Raji (cell line): ENCODE results near the gene BRD7.

Experiments
- POLR2A ChIP-seq: IDR thresholded peaks from 2 replicates; pipeline ENCODE4 v1.6.1; 2011; ENCODE audit warnings: low read depth, low read length, control low read depth; ENCODE audit not compliant: insufficient read depth

Gene BRD7

DNA sequence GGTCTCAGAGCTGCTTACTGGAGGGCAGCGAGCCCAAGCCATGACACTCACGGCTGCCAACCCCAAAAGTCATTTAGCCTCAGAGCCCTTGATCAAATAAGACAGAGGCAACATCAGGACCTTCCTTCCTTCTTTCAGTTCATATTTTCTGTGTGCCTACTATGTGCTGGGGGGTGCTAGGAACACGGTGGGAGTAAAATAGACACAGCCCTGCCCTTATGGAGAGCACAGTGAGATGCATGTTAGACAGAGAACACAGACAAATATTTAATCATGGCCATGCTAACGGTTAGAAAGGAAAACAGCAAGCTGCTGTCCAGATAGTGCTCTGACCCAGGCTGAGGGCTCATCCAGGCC lies 4.5 kb upstream of the BRD7 start:
- no peak for TF ChIP-seq POLR2A

DNA sequence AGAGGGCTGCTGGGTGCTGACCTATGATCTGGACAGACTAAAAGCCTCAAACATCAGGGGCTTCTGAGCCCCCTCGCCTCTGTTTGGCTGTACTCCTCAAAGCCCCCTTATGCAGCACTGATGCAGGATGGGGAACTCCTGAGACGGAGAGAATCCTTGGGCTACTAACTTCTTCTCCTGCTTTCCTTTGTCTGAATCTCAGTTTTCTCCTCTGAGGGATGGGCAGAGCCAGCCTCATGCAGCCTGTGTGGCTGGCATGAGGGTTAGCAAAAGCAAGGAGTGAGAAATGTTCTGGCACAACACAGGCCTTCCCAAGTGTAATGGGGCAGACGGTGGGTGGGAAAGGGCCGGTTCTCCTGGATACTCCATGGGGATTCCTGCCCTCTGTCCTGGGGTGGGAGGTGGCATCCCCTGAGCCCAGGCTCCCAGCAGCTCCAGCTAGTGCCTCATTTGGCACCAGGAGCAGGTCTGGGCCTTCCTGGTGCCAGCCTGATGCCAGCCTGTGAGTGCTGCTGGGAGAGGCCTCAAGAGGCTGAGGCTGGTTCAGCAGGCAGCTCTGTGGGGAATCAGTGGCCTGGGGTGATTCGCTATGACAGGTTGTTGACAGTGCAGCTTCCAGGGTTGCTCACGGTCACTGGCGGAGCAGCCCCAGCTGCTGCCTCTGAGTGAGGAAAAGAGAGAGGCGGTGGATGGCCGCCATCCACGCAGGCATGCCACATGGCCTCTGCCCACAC lies 4.0 kb upstream of the BRD7 start:
- no peak for TF ChIP-seq POLR2A

DNA sequence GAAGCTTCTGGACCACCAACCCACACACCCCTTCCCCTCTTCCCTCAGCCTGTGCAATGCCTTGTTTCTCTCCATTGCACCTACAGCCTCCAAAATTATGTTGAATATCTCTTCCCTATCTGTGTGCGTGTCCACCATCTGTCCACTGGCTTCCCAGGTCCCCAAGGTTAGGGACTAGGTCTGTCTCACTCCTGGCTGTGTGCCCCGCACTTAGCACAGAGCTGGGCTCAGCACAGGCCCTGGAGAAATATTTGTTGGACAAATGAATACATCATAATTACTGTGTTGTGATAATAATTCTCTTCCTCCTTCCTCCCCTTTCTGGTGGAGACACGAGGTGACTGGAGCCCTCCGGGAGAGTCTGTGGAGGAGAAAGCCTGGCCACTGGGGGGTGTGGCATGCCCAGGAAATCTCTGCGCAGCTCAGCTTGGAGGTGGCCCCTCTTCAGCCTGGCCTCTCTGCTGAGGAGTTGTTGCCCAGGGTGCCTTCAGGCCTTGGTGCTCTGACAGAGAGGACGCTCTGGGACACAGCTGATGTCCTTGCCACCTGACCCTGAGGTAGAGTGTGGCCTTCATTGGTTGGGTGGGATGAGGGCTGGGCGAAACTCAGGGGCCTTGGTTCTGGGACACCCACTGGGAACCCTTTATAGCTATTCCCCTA lies 3.3 kb upstream of the BRD7 start:
- TF ChIP-seq POLR2A, result no peak

DNA sequence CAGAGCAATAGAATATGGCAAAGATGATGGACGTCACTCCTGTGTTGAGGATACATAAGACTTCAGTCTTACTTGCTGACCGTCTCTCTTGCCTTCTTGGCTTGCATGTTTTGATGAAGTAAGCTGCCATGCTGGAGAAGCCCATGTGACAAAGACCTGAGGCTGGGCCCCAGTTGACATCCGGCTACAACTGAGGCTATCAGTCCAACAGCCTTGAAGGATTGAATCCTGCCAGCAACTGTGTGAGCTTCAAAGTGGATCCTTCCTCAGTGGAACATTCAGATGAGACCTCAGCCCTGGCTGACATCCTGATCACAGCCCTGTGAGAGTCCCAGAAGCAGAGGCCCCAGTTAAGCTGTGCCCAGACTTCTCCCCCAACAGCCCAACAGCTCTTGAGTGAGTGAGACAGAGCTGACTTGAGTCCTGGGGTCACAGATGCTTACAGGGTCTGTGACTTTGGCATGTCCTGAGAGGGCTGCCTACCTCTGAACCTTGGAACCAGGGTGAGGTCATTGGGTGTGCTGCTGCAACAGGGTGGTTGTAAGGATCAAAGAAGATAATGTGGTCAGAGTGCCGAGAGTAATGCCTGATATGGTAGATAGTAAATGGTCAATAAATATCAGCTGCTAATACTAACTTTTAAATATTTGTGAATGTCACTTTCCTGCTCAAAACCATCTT lies 2.4 kb upstream of the BRD7 start:
- no peak for TF ChIP-seq POLR2A

DNA sequence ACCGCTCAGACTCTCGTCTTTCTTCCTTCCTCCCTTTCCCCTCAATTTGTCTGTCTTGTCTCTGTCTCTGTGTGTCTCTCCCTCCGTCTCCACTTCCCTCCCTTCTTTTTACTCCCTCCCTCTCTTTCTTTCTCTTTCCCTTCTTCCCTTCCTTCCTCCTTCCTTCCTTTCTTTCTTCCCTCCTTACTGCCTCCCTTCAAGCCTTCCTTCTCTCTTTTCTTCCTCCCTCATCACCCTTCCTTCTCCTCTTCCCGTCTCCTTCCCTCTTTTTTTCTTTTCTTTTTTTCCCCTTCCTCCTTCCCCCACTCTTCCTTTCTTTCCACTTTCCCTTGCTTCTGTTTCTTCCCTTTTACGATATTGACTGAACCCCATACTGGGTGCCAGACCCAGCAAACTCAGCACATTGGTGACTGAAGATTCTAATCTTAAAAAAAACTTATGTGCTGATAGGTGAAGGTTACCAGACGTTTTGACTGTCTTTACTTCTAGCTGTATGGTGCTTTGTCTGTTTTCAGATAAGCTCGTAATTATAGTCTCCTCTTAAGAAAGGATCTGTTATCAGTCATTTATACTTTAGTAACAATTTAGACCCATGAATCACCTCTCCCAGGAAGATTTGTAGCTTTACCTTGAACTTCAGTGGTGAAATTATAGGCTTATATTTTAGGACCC lies 481 bp upstream of the BRD7 start:
- peak; percentile 61 for TF ChIP-seq POLR2A

DNA sequence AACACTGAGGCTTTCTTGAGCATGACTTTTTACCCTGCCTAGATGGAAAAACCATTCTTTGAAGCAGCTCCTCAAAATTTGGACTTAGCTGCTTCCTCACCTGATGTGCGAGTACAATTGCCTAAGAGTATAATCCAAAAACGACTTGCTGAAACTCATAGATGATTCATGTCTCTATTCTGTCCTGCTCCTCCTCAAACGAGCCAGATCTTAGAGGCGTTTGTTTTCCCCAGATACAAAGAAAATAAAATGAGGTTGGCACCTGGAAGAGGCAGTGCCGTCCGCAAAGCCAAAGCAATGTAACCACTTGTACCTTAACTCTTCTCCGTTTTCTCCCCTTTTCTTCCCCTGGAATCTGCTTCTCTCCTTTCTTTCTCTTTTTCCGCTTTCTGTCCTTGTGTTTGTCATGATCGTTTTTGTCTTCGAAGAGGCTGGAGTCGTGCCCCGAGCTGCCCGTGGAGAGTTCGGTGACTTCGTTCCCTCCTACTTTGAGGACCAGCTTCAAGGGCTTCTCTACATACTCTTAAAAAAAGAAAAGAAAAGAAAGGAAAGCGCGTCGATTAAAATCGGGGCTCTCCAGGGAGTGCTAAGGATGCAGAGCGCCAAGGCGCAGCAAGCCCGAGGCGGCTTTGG lies 895 bp downstream of the BRD7 start:
- no peak for TF ChIP-seq POLR2A

DNA sequence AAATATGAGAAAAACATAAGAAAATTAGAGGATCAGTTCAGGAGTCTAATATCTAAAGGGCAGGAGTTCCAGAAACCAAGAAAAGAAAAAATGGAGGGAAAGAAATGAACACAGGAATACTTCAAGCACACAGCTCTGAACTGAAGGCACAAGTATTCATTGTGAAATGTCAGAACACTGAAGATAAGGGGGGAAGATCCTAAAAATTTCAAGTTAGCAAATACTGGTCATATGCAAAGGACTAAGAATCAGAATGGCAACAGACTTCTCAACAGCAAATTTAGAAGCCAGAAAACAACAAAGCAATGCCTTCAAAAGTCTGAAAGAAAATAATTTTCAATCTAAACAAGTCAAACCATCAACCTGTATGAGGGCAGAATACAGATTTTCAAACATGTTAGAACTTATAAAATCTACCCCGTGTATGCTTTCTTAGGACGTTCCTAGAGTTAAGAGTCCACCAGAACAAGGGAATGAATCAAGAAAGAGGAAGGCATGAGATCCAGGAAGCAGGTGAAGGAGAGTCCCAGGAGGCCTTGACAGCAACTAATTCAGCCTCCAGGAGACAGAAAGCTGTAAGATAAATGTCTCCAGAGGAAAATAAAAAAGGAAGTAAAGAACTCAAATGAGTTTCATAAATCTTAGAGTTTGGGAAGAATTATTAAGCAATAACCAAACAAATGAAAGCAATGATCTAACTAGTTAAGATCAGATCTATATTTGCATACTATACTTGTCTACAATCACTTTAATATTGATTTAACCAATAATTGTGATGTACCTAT lies 2.8 kb downstream of the BRD7 start:
- TF ChIP-seq POLR2A, result no peak

DNA sequence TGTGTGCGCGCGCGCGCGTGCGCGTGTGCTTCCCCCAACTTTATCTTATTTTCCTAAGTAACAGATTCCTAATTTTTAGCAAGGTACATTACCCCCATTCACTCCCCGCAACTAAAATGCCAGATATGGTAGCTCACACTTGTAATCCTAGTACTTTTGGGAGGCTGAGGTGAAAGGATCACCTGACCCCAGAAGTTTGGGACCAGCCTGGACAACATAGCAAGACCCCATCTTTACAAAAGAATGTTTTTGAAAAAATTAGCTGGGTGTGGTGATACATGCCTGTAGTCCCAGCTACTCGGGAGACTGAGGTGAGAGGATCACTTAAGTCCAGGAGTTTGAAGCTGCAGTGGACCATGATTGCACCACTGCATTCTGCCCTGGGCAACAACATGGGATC lies 5.1 kb downstream of the BRD7 start:
- no peak for TF ChIP-seq POLR2A

DNA sequence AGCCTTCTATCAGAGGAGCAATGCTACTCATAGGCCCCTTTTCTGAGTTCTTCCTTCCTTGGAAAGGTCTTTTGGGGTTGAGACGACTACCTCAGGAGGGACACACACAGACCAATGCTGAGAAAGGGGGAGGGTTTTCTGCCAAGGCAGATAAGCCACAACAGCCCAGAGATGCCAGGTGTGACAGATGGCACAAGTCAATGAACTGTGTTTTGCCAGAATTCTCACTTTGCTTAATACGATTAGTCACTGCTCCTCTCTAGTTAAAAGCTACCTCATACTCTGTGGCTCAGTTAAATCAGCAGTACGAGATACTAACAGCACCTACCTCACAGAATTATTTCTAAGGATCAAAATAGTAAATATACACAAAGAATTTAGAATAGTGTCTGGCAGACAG lies 8.0 kb downstream of the BRD7 start:
- TF ChIP-seq POLR2A, result no peak

DNA sequence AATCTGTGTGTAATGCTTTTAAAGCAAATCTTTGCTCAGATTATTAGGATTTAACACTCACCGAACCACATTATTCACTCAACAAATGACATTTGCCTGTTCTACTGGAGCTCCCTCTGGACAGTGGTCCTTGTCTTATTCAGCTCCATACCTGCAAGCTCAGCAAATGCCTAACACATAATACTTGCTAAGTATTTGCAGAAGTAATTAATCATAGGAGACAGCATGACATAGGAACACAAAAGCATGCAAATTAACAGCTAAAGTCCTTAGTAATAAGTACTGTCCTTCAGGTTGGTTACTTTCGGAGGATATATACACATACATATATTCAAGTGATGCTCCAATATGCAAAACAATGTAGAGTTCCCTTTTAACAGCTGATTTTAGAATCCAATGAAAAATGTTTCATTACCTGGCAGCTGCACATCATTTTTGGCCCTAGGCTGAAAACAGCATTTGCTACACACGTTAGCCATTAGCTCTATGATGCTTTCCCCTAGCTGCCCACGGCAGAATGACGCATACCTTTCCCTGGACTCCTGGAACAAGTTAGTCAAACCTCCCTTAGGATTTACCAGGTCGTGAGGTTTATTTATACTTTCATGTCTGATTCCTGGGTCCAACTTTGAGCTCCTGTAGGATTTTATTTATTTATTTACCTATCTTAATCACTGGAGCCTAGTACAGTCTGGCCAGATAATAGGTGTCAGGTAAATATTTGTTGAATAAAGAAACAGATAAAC lies 8.6 kb downstream of the BRD7 start:
- no peak for TF ChIP-seq POLR2A

DNA sequence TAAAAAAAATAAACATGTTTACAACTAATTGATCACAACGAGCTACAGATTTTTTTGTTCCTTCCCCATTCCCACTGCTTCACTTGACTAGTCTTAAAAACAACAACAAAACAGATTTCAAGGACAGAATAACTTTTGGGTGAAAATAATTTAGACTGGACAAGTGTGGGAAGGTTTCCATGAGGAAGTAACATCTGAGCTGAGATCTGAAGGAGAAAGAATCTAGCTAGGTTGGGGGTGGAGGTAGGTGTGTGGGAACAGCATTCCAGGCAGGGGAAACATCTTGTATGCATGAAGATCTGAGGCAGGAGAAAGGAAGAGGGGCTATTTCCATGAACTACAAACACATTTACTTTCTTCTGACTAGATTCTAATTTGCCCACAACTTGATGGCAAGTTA lies 9.2 kb downstream of the BRD7 start:
- TF ChIP-seq POLR2A, result no peak

DNA sequence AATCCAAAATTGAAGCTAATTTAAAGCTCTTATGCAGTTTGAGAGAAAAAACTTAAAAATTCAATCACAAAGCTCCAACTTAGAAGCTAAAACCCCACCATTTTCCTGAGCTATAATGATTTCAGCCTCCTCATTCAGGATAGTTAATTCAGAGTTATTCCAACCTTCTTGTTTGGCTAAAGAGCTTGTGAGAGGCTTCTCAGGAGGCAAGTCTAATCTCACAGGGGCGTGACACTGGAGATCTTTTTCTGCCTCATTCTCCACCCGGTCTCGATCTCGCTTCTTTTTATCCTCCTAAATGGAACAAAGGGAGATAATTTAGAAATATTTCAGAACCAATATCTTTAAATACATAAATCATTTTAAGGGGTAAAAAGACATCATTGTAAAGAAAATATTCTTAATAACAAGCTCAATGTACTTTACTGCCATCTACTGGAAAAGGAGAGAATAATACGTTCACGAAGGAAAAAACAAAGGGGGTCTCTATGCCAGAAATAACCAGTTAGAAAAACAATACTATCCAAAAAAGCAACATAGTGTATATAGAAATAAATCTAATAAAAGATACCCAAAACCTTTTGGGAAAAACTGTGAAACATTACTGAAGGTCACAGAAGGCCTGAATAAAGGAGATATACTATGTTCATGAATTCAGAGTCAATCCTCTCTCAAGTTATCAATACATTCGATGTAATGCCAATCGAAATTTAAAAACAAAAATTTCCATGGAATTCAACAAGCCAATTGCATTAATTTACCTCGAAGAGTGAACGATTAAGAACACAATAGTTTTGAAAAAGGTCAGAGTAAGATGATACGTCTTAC lies 13.9 kb downstream of the BRD7 start:
- TF ChIP-seq POLR2A, result no peak

DNA sequence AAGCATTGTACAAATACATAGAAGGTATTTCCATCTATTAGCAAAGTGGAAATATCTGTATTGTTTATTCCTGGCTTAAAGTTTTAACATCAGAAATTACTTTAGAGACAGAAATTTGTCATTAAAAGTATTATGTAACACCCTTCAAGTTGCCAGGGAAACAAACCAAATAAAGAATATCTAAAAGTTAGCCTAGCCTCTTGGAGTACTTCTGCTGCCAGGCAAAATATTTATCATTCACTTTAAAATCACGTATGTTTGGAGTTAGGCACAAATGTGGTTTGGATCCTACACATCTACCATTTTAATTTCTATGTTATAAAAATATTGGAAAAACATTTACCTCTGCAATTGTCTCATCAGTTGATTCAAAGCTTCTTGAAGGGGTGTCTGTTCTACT lies 14.7 kb downstream of the BRD7 start:
- TF ChIP-seq POLR2A, result no peak

DNA sequence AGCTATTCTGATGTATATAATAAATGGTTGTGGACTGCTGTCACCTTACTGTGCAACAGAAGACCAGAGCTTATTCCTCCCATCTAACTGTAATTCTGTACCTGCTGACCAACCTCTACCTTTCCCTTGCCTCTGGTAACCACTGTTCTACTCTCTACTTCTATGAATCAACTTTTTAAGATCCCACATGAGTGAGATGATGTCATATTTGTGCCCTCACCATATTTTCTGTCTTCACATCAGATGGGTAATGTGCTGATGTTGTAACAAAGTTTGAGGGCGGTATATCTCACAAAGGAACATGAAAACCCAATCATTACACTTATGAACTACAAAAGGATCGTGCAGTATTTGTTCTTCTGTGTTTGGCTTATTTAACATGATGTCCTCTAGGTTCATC lies 16.8 kb downstream of the BRD7 start:
- no peak for TF ChIP-seq POLR2A

DNA sequence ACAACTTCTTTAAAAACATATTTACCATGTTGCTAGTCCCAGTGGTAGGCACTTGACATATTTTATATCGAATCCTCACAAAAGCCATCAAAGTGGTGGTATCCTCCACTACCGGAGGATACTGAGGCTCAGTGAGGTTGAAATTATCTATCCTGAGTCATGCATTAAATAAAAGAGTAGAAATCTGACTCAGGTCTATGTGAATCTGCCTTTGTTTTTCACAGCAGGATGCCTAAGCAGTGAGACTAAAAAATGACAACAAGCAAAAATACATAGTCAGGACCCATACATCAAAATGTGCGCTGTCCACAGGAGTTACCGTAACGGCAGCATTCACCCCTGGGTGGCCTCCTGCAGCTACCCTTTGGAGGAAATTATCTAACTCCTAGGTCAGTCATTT lies 17.7 kb downstream of the BRD7 start:
- TF ChIP-seq POLR2A, result no peak
